GM21717 (cell line): ENCODE measurements around the gene NLGN2.
"Not testable (repeated sequence)": the region's sequence is repeated elsewhere in the genome, so short reads cannot be mapped to it uniquely, and the experiment has no call there.

ENCODE experiments used
- ATAC-seq: cut with Tn5 transposase; IDR thresholded peaks from one replicate; pipeline ENCODE4 v1.9.1; 2021; ENCODE audit warnings: mild to moderate bottlenecking, moderate library complexity; ENCODE audit not compliant: unreplicated experiment

NLGN2 gene

GRCh38 chr17:7407485-7408251 is at the start of gene NLGN2:
TSS of gene NLGN2 (plus strand) at chr17:7407845. CDS start at chr17:7408256, 411 bp downstream.
- no peak for ATAC-seq

GRCh38 chr17:7361906-7362305 is 45.7 kb upstream of the NLGN2 start:
- ATAC-seq, result no peak

DNA sequence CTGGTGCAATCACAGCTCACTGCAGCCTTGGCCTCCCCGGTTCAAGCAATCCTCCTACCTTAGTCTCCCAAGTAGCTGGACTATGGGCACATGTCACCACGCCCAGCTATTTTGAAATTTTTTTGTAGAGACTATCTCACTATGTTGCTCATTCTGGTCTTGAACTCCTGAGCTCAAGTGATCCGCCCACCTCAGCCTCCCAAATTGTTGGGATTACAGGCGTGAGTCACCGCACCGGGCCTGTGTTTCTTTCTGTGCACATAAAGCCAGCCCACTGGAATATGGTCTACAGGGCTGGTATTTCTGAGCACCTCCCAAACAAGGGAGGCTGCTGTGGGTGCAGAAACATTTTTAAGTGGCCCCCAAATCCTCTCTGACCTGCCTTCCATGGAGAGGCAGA is 44.3 kb upstream of the NLGN2 start:
- no peak for ATAC-seq

GRCh38 chr17:7365963-7366362 is 41.7 kb upstream of the NLGN2 start:
- not testable (repeated sequence) for ATAC-seq

GRCh38 chr17:7367083-7367482 is 40.6 kb upstream of the NLGN2 start:
- ATAC-seq, result no peak

DNA sequence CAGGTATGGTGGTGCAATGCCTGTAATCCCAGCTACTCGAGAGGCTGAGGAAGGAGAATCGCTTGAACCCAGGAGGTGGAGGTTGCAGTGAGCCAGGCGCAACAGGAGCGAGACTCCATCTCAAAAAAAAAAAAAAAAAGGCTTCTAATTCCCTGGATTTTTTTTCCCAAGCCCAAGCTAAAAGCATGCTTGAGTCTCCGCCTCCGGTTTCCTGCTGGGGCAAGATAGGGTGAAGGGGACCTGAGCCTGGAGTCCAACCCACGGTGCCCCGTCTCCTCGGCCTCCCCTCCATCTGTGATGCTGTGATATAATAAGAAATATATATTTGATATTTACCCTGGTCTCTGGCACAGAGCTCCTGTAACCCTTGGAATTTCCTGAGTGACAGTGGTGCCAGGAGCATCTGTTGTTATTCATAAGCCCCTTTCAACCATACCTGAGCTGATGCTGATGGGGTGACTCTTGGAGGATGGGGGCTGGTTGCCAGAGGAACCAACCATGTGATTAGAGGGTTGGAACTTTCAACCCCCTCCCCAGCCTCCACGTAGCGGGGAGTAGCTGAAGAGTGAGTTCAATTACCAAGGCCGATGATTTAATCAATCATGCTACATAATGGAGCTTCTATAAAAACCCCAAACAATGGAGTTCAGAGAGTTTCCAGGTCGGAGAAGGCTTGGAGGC is 39.6 kb upstream of the NLGN2 start:
- ATAC-seq, result no peak

DNA sequence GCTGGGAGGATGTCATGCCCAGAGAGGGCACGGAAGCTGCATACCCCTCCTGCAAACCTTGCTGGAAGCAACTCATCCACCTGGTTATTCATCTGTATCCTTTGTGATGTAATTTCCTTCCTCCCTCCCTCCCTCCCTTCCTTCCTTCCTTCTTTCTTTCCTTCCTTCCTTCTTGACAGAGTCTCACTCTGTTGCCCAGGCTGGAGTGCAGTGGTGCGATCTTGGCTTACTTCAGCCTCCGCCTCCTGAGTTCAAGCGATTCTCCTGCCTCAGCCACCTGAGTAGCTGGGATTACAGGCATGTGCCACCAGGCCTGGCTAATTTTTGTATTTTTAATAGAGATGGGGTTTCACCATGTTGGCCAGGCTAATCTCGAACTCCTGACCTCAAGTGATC is 39.0 kb upstream of the NLGN2 start:
- not testable (repeated sequence) for ATAC-seq

- ATAC-seq, result no peak
Measured at GRCh38 chr17:7369825-7370224, 37.8 kb upstream of the NLGN2 start.

DNA sequence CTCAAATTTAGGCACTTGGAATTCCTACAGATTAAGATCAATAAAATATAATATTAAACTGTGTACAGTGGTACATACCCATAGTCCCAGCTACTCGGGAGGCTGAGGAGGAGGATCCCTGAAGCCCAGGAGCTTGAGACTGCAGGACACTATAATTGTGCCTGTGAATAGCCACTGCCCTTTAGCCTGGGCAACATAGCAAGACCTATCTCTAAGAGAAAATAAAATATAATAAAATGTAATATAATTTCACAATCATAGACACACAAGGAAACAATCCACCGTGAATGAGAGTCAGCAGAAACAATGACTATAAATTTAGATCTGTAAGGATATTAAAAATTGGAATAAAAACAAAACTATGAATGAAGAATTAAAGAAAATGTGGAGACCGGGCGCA is 36.8 kb upstream of the NLGN2 start:
- ATAC-seq, result no peak

GRCh38 chr17:7374353-7374752 is 33.3 kb upstream of the NLGN2 start:
- no peak for ATAC-seq

- no peak for ATAC-seq
Measured at GRCh38 chr17:7379134-7379533, 28.5 kb upstream of the NLGN2 start.

DNA sequence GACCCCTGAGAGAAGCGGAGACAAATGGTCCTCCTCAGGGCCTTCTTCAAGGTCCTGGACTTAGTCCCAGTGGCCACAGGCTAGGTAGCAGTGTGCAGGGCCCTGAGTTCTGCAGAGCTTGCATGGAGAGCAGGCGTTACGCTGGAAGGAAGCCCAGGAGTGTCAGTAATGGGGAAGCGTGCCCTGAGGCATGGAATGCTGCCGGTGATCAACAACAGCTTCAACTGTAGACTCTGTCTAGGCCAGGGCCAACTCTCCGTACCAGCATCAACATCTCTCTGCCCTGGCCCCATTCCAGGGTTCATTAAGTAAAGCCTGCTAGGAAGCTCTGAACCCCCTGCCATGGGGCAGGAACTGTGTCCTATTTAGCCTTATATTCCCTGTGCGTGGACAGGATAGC is 27.3 kb upstream of the NLGN2 start:
- no peak for ATAC-seq

DNA sequence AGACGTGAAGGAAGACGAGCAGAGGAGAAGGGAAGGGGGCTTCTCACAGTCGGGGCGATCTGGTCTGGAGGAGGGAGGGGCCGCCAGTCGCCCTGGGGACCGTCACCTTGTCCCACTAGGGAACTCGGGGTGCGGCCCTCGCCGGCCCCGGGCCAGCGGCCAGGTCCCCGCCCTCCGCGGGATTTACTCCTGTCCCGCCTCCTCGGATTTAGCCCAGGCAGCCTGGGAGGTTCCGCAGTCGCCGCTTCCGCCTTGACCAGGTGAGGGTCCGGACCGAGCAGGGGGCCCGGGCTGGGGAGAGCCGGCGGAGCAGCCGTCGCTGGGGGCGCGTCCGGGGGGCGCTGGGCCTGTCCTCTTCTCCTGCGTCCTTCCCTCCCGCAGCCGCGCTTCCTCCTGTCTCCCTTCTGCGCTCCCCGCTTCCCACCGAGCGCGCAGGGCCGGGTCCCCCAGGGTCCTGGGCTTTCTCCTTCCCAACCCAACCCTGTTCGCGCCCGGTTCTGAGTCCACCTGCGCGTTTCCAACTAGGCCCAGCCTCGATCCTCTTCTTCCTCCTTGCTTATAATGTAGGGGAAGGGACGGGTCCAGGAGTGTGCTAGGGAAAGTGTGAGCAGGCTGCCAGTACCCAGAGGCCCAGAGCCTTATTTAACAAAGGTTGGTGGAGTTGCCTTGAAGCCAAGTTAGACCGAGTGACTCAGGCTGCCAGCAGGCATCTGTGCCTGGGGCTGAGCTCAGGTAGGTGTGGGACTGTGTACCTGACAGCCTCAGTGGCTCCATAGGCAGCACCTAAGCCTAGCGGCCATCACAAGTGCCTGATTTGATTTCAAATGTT is 26.6 kb upstream of the NLGN2 start, which contains the start of gene TNK1:
TSS of gene TNK1 (plus strand) at position 235 of the 829 bp plus-strand sequence. CDS start 1,838 bp downstream, outside the sequence.
- ATAC-seq, result no peak

GRCh38 chr17:7382901-7383300 is 24.7 kb upstream of the NLGN2 start:
- ATAC-seq, result no peak

GRCh38 chr17:7383371-7383741 is 24.3 kb upstream of the NLGN2 start:
- no peak for ATAC-seq

DNA sequence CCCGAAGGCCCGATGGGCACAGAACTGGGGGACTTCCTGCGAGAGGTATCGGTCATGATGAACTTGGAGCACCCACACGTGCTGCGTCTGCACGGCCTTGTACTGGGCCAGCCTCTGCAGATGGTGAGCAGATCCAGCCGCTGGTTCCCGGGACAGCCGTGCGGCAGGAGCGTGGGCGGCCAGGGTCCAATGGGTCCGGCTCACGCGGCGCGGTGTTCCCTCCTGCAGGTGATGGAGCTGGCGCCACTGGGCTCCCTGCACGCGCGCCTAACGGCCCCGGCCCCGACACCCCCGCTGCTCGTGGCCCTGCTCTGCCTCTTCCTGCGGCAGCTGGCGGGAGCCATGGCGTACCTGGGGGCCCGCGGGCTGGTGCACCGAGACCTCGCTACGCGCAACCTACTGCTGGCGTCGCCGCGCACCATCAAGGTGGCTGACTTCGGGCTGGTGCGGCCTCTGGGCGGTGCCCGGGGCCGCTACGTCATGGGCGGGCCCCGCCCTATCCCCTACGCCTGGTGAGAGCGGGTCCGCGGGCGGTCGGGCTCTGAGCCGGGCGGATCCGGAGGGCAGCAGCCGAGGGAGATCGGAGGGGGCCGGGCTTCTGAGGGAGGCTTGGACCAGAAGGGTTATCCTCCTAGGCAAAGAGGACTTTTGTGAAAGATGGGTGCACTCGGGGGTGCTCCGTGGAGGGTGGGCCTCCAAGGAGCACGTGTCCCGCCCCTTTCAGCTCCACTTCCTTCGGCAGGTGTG is 23.7 kb upstream of the NLGN2 start:
- peak; percentile 59 for ATAC-seq

DNA sequence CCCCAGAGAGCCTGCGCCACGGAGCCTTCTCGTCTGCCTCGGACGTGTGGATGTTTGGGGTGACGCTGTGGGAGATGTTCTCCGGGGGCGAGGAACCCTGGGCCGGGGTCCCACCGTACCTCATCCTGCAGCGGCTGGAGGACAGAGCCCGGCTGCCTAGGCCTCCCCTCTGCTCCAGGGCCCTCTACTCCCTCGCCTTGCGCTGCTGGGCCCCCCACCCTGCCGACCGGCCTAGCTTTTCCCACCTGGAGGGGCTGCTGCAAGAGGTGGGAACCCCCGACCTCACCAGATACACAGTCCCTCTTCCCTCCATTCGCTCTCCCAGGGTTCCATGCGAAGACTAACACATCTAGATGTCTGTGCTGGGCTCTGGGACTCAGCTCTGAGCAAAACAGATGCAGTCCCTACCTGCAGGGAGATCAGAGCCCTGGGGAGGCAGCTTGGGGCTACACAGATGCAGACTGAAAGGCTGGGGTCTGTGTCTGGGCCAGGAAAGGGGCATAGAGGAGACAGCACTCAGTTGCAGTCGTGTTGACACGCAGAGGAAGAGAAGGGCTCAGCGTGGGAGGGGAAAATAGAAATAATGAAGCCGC is 23.1 kb upstream of the NLGN2 start:
- ATAC-seq, result no peak

GRCh38 chr17:7388856-7389255 is 18.8 kb upstream of the NLGN2 start:
- no peak for ATAC-seq

GRCh38 chr17:7389924-7390910 is 17.4 kb upstream of the NLGN2 start:
- no peak for ATAC-seq
